HepG2 (cell line): ENCODE data around the gene ZBTB7C.

Source experiments
- CTCF ChIP-seq: sonication (generic); formaldehyde crosslinking; IDR thresholded peaks from 2 replicates; pipeline ENCODE4 v1.5.0; 2020; ENCODE audit warnings: mild to moderate bottlenecking, missing genetic modification reagents, moderate library complexity
- GABPA ChIP-seq, 2 experiments: IDR thresholded peaks; 2 replicates each; pipeline ENCODE4 v1.6.1; 2011 to 2016; ENCODE audit warnings: low read depth in 2 of 2, low read length in 1 of 2, missing biosample characterization in 1 of 2, missing genetic modification characterization in 1 of 2
- NCOA2 ChIP-seq: sonication (generic); formaldehyde crosslinking; IDR thresholded peaks from 2 replicates; pipeline ENCODE4 v1.8.0; 2022; ENCODE audit warnings: inconsistent platforms
- ZBTB34 ChIP-seq: sonication (generic); formaldehyde crosslinking; IDR thresholded peaks from 2 replicates; pipeline ENCODE4 v1.8.0; 2022; ENCODE audit warnings: mild to moderate bottlenecking, missing genetic modification reagents
- ZFP36 ChIP-seq: fragments of 150-350 bp; IDR thresholded peaks from 2 replicates; pipeline ENCODE4 v1.6.1; 2018; ENCODE audit warnings: borderline replicate concordance, low read length, low read depth; ENCODE audit not compliant: partially characterized antibody
- ZNF121 ChIP-seq: sonication (generic); formaldehyde crosslinking; IDR thresholded peaks from 2 replicates; pipeline ENCODE4 v1.5.0; 2020; ENCODE audit warnings: mild to moderate bottlenecking, missing genetic modification reagents
- ZNF138 ChIP-seq: sonication (generic); formaldehyde crosslinking; IDR thresholded peaks from 2 replicates; pipeline ENCODE4 v1.5.0; 2020; ENCODE audit warnings: mild to moderate bottlenecking, low read depth, missing genetic modification reagents
- ZNF274 ChIP-seq: sonication (generic); formaldehyde crosslinking; IDR thresholded peaks from 2 replicates; pipeline ENCODE4 v1.5.1; 2020; ENCODE audit warnings: mild to moderate bottlenecking, missing genetic modification reagents
- ZNF570 ChIP-seq: sonication (generic); formaldehyde crosslinking; IDR thresholded peaks from 2 replicates; pipeline ENCODE4 v1.4.0; 2020; ENCODE audit warnings: mild to moderate bottlenecking, missing genetic modification reagents, borderline replicate concordance
- ZNF660 ChIP-seq: sonication (generic); formaldehyde crosslinking; IDR thresholded peaks from 2 replicates; pipeline ENCODE4 v1.5.1; 2020; ENCODE audit warnings: mild to moderate bottlenecking, low read depth, missing genetic modification reagents, borderline replicate concordance
- TF ChIP-seq, protein P1 (sequence below): sonication (generic); formaldehyde crosslinking; IDR thresholded peaks from 2 replicates; pipeline ENCODE4 v1.4.0; 2020; ENCODE audit warnings: missing genetic modification reagents
- TF ChIP-seq, protein P2 (sequence below): sonication (generic); formaldehyde crosslinking; IDR thresholded peaks from 2 replicates; pipeline ENCODE4 v1.4.0; 2020; ENCODE audit warnings: missing genetic modification reagents
- TF ChIP-seq, protein P3 (sequence below): sonication (generic); formaldehyde crosslinking; IDR thresholded peaks from 2 replicates; pipeline ENCODE4 v1.8.1; 2023; ENCODE audit warnings: mild to moderate bottlenecking, missing genetic modification reagents, borderline replicate concordance
- TF ChIP-seq, protein P4 (sequence below): sonication (generic); formaldehyde crosslinking; IDR thresholded peaks from 2 replicates; pipeline ENCODE4 v1.4.0; 2020; ENCODE audit warnings: mild to moderate bottlenecking, missing genetic modification reagents

- TF ChIP-seq, protein P1, sequence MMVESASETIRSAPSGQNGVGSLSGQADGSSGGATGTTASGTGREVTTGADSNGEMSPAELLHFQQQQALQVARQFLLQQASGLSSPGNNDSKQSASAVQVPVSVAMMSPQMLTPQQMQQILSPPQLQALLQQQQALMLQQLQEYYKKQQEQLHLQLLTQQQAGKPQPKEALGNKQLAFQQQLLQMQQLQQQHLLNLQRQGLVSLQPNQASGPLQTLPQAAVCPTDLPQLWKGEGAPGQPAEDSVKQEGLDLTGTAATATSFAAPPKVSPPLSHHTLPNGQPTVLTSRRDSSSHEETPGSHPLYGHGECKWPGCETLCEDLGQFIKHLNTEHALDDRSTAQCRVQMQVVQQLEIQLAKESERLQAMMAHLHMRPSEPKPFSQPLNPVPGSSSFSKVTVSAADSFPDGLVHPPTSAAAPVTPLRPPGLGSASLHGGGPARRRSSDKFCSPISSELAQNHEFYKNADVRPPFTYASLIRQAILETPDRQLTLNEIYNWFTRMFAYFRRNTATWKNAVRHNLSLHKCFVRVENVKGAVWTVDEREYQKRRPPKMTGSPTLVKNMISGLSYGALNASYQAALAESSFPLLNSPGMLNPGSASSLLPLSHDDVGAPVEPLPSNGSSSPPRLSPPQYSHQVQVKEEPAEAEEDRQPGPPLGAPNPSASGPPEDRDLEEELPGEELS (CRISPR knock-in tag), result no peak
- TF ChIP-seq GABPA (IDR thresholded peaks at IDR 0.05; ENCODE audit: low read depth, low read length) (no peak), GABPA (CRISPR knock-in tag; IDR thresholded peaks at IDR 0.05; ENCODE audit: low read depth) (no peak), ZNF274 (no peak), ZNF121 (CRISPR knock-in tag) (no peak), ZFP36 (no peak), ZBTB34 (CRISPR knock-in tag) (no peak), CTCF (no peak), ZNF570 (CRISPR knock-in tag) (no peak), ZNF138 (CRISPR knock-in tag) (no peak), NCOA2 (CRISPR knock-in tag) (no peak), ZNF660 (CRISPR knock-in tag) (no peak)
- TF ChIP-seq, protein P2, sequence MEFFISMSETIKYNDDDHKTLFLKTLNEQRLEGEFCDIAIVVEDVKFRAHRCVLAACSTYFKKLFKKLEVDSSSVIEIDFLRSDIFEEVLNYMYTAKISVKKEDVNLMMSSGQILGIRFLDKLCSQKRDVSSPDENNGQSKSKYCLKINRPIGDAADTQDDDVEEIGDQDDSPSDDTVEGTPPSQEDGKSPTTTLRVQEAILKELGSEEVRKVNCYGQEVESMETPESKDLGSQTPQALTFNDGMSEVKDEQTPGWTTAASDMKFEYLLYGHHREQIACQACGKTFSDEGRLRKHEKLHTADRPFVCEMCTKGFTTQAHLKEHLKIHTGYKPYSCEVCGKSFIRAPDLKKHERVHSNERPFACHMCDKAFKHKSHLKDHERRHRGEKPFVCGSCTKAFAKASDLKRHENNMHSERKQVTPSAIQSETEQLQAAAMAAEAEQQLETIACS (CRISPR knock-in tag), result no peak
- TF ChIP-seq, protein P3, sequence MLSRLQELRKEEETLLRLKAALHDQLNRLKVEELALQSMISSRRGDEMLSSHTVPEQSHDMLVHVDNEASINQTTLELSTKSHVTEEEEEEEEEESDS (CRISPR knock-in tag), result no peak
- TF ChIP-seq, protein P4, sequence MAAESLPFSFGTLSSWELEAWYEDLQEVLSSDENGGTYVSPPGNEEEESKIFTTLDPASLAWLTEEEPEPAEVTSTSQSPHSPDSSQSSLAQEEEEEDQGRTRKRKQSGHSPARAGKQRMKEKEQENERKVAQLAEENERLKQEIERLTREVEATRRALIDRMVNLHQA, result no peak
Observed at GRCh38 chr18:48319801-48320638, 89.2 kb downstream of the ZBTB7C start.
